SU-DHL-6 (cell line): ENCODE results near the gene CNTNAP4.

Experiments used
- H2AFZ ChIP-seq: fragments of 200-600 bp; sonication (generic); 2 replicates; pipeline ENCODE4 v1.6.1; 2014; ENCODE audit warnings: low read depth, mild to moderate bottlenecking, moderate library complexity, mixed read lengths, antibody characterized with exemption, low read length; ENCODE audit not compliant: severe bottlenecking
- H3F3A ChIP-seq: fragments of 200-600 bp; shearing (Covaris generic); 2 replicates; pipeline ENCODE4 v1.6.0; 2016; ENCODE audit warnings: antibody characterized with exemption, mild to moderate bottlenecking; ENCODE audit not compliant: insufficient read depth
- H3K27ac ChIP-seq: fragments of 200-600 bp; sonication (generic); 2 replicates; pipeline ENCODE4 v1.5.1; 2016; ENCODE audit warnings: low read depth, mild to moderate bottlenecking, low read length, moderate library complexity, mixed read lengths
- H3K27me3 ChIP-seq: fragments of 200-600 bp; sonication (generic), shearing (Covaris generic); 2 replicates; pipeline ENCODE4 v1.6.0; 2014; ENCODE audit warnings: mild to moderate bottlenecking, low read length
- H3K36me3 ChIP-seq: fragments of 200-600 bp; sonication (generic); 2 replicates; pipeline ENCODE4 v1.6.1; 2014; ENCODE audit warnings: mild to moderate bottlenecking, low read length, mixed read lengths
- H3K4me2 ChIP-seq: fragments of 300-600, 200-600 bp; shearing (Covaris generic), sonication (generic); 2 replicates; pipeline ENCODE4 v1.6.0; 2014; ENCODE audit warnings: low read length, low read depth, mild to moderate bottlenecking; ENCODE audit not compliant: poor library complexity, severe bottlenecking
- H3K4me3 ChIP-seq: fragments of 200-600 bp; sonication (generic); 2 replicates; pipeline ENCODE4 v1.5.1; 2014; ENCODE audit warnings: antibody characterized with exemption, low read length, mild to moderate bottlenecking, mixed read lengths; ENCODE audit not compliant: insufficient read depth, poor library complexity, severe bottlenecking
- H3K79me2 ChIP-seq: fragments of 200-600 bp; sonication (generic); 2 replicates; pipeline ENCODE4 v1.6.1; 2014; ENCODE audit warnings: mild to moderate bottlenecking, low read length, moderate library complexity; ENCODE audit not compliant: insufficient read depth
- H3K9ac ChIP-seq: fragments of 200-600 bp; sonication (generic); 2 replicates; pipeline ENCODE4 v1.7.0; 2014; ENCODE audit warnings: mild to moderate bottlenecking, low read length
- H3K9me2 ChIP-seq: fragments of 200-600 bp; sonication (generic); replicated peaks from 2 replicates; pipeline ENCODE4 v1.6.1; 2014; ENCODE audit warnings: low read length; ENCODE audit not compliant: insufficient read depth
- H3K9me3 ChIP-seq: fragments of 200-600 bp; sonication (generic); 2 replicates; pipeline ENCODE4 v1.6.1; 2014; ENCODE audit warnings: low read length, mixed read lengths; ENCODE audit not compliant: insufficient read depth
- H4K20me1 ChIP-seq: fragments of 200-600 bp; sonication (generic); 2 replicates; pipeline ENCODE4 v1.6.1; 2014; ENCODE audit warnings: low read depth, mild to moderate bottlenecking, antibody characterized with exemption, low read length, moderate library complexity, mixed read lengths
- CTCF ChIP-seq: fragments of 200-600 bp; sonication (generic); IDR thresholded peaks from one replicate; pipeline ENCODE4 v1.5.1; 2017; ENCODE audit warnings: antibody characterized with exemption, mild to moderate bottlenecking, low read length, moderate library complexity; ENCODE audit not compliant: insufficient read depth, poor library complexity, severe bottlenecking
- EZH2phosphoT487 ChIP-seq: fragments of 200-600 bp; sonication (generic), shearing (Covaris generic); conservative IDR thresholded peaks from 2 replicates; pipeline ENCODE4 v1.6.1; 2018; ENCODE audit warnings: mild to moderate bottlenecking, antibody characterized with exemption, low read length, moderate library complexity, mixed read lengths

The CNTNAP4 gene

GRCh38 chr16:76565542-76565941 lies 288.3 kb downstream of the CNTNAP4 start:
- H3K9me3 ChIP-seq, result no peaks in the 10 kb centered on the region
- no peaks in the 10 kb centered on the region for H3K36me3 ChIP-seq
- no peak overlapping the region for H3K4me3 ChIP-seq
- H3K27me3 ChIP-seq, result no peaks in the 10 kb centered on the region
- H3K27ac ChIP-seq, result no peak overlapping the region
- H3F3A ChIP-seq, result no peaks in the 10 kb centered on the region
- no peaks in the 10 kb centered on the region for H3K9me2 ChIP-seq
- no peak overlapping the region for H3K9ac ChIP-seq
- H3K79me2 ChIP-seq, result no peaks in the 10 kb centered on the region
- no peak overlapping the region for H3K4me2 ChIP-seq
- no peak overlapping the region for H2AFZ ChIP-seq
- TF ChIP-seq EZH2phosphoT487 (no peak), CTCF (no peak)
- no peaks in the 10 kb centered on the region for H4K20me1 ChIP-seq

GRCh38 chr16:76571755-76572154 lies 294.6 kb downstream of the CNTNAP4 start:
- H2AFZ ChIP-seq, result no peak overlapping the region
- H3K27me3 ChIP-seq, result no peaks in the 10 kb centered on the region
- TF ChIP-seq EZH2phosphoT487 (no peak), CTCF (no peak)
- H3F3A ChIP-seq, result no peaks in the 10 kb centered on the region
- no peak overlapping the region for H3K27ac ChIP-seq
- H3K9me3 ChIP-seq, result no peaks in the 10 kb centered on the region
- no peaks in the 10 kb centered on the region for H3K9me2 ChIP-seq
- no peak overlapping the region for H3K4me2 ChIP-seq
- H3K36me3 ChIP-seq, result no peaks in the 10 kb centered on the region
- H3K9ac ChIP-seq, result no peak overlapping the region
- H3K4me3 ChIP-seq, result no peak overlapping the region
- H4K20me1 ChIP-seq, result no peaks in the 10 kb centered on the region
- H3K79me2 ChIP-seq, result no peaks in the 10 kb centered on the region

GRCh38 chr16:76573281-76573680 lies 296.1 kb downstream of the CNTNAP4 start:
- Histone ChIP-seq H3K79me2 (no peaks in the 10 kb centered on the region), H3K4me2 (no peak overlapping the region), H3K9me3 (no peaks in the 10 kb centered on the region), H3F3A (no peaks in the 10 kb centered on the region), H3K4me3 (no peak overlapping the region), H3K36me3 (no peaks in the 10 kb centered on the region), H3K27ac (no peak overlapping the region), H3K9me2 (no peaks in the 10 kb centered on the region), H3K9ac (no peak overlapping the region), H4K20me1 (no peaks in the 10 kb centered on the region), H2AFZ (no peak overlapping the region), H3K27me3 (no peaks in the 10 kb centered on the region)
- TF ChIP-seq EZH2phosphoT487, result no peak
- no peak for TF ChIP-seq CTCF

GRCh38 chr16:76574651-76575050 lies 297.4 kb downstream of the CNTNAP4 start:
- Histone ChIP-seq H3K79me2 (no peaks in the 10 kb centered on the region), H3K9me3 (no peaks in the 10 kb centered on the region), H3F3A (no peaks in the 10 kb centered on the region), H3K9me2 (no peaks in the 10 kb centered on the region), H2AFZ (no peak overlapping the region), H3K27me3 (no peaks in the 10 kb centered on the region), H3K4me2 (no peak overlapping the region), H3K27ac (no peak overlapping the region), H3K9ac (no peak overlapping the region), H3K36me3 (no peaks in the 10 kb centered on the region), H4K20me1 (no peaks in the 10 kb centered on the region), H3K4me3 (no peak overlapping the region)
- TF ChIP-seq EZH2phosphoT487 (no peak), CTCF (no peak)
